Pons (tissue), 1 donor: ENCODE data around the gene TSPAN10.
"Not testable (repeated sequence)": the region's sequence is repeated elsewhere in the genome, so short reads cannot be mapped to it uniquely, and the experiment has no call there.

Experiments used
- DNase-seq: peaks from one replicate; pipeline ENCODE4 v3.0.0-alpha.2; 2016; ENCODE audit warnings: low spot score

Gene TSPAN10

GRCh38 chr17:81662002-81662401 is 25.0 kb downstream of the TSPAN10 start:
- no peak for DNase-seq

- no peak for DNase-seq
Observed at GRCh38 chr17:81664051-81664470, 27.1 kb downstream of the TSPAN10 start.

GRCh38 chr17:81665205-81666091 is 28.5 kb downstream of the TSPAN10 start:
- no peak for DNase-seq

GRCh38 chr17:81666092-81666341 is 29.0 kb downstream of the TSPAN10 start:
- DNase-seq: no peak

- peak; percentile 92 for DNase-seq
Observed at GRCh38 chr17:81666342-81667191, 29.6 kb downstream of the TSPAN10 start, which contains the start of the genes CCDC137 and OXLD1. Gene CCDC137, plus strand, starts transcription at chr17:81666737. Its CDS starts 30 bp downstream, at chr17:81666767. Gene OXLD1, minus strand, starts transcription at chr17:81666605. Its CDS starts 28 bp downstream, at chr17:81666577.

- no peak for DNase-seq
Observed at GRCh38 chr17:81667754-81668153, 30.8 kb downstream of the TSPAN10 start.

GRCh38 chr17:81672504-81672903 is 35.5 kb downstream of the TSPAN10 start:
- DNase-seq: no peak

- DNase-seq: no peak
Observed at GRCh38 chr17:81672954-81673353, 36.0 kb downstream of the TSPAN10 start.

GRCh38 chr17:81673561-81674258 is 36.7 kb downstream of the TSPAN10 start:
- DNase-seq: no peak

- DNase-seq: not testable (repeated sequence)
Observed at GRCh38 chr17:81675515-81676221, 38.7 kb downstream of the TSPAN10 start.

GRCh38 chr17:81676906-81677305 is 39.9 kb downstream of the TSPAN10 start:
- no peak for DNase-seq

GRCh38 chr17:81680150-81680549 is 43.2 kb downstream of the TSPAN10 start:
- DNase-seq: no peak

GRCh38 chr17:81681672-81682071 is 44.7 kb downstream of the TSPAN10 start:
- DNase-seq: no peak

- DNase-seq: no peak
Observed at GRCh38 chr17:81682565-81683207, 45.7 kb downstream of the TSPAN10 start.

GRCh38 chr17:81683208-81683583 is 46.2 kb downstream of the TSPAN10 start:
- DNase-seq: no peak

GRCh38 chr17:81683584-81684441 is 46.8 kb downstream of the TSPAN10 start, which contains the start of the genes ARL16 and HGS:
Gene ARL16, minus strand, starts transcription at chr17:81683797. Its CDS starts 44 bp downstream, at chr17:81683753.
Gene HGS, plus strand, starts transcription at chr17:81684011. Its CDS starts 56 bp downstream, at chr17:81684067.
- peak; percentile 99 for DNase-seq

- DNase-seq: no peak
Observed at GRCh38 chr17:81684442-81684911, 47.5 kb downstream of the TSPAN10 start.

- no peak for DNase-seq
Observed at GRCh38 chr17:81685108-81685507, 48.1 kb downstream of the TSPAN10 start.

GRCh38 chr17:81686614-81687013 is 49.6 kb downstream of the TSPAN10 start:
- DNase-seq: no peak
